Sigmoid colon (tissue), 7 donors: Measurements from ENCODE around the gene LEFTY1. TPM values are rescaled to one million over a fixed set of nuclear protein-coding genes. Genes with fewer than 3 reads are reported as not detected.
"Not testable (repeated sequence)": the region's sequence is repeated elsewhere in the genome, so short reads cannot be mapped to it uniquely, and the experiment has no call there.

Experiments used
- DNase-seq: peaks from one replicate; pipeline ENCODE4 v3.0.0-alpha.2; 2019
- H3K27ac ChIP-seq, 4 donors: fragments of 200-600 bp; sonication (generic); one replicate each; pipeline ENCODE4 v1.5.1; 2016 to 2019; ENCODE audit warnings: mild to moderate bottlenecking in 1 of 4
- H3K27me3 ChIP-seq, 3 donors: fragments of 200-600 bp; sonication (generic); one replicate each; pipeline ENCODE4 v1.5.1; 2019; ENCODE audit warnings: mild to moderate bottlenecking in 1 of 3
- H3K36me3 ChIP-seq, 4 donors: fragments of 200-600 bp; sonication (generic); one replicate each; pipeline ENCODE4 v1.5.1; 2016 to 2019
- H3K4me1 ChIP-seq, 4 donors: fragments of 200-600 bp; sonication (generic); one replicate each; pipeline ENCODE4 v1.5.1; 2017 to 2019
- H3K4me3 ChIP-seq, 4 donors: fragments of 200-600 bp; sonication (generic); one replicate each; pipeline ENCODE4 v1.5.1; 2017 to 2019; ENCODE audit warnings: mild to moderate bottlenecking in 2 of 4, moderate library complexity in 1 of 4
- H3K9me3 ChIP-seq, 4 donors: fragments of 200-600 bp in 3 of 4; sonication (generic) in 3 of 4; one replicate each; pipeline versions ENCODE4 v1.5.1 to v1.6.1; 2013 to 2019
- CTCF ChIP-seq, 4 experiments: fragments of 450-650 bp in 3 of 4; fragments of 200-600 bp in 1 of 4; IDR thresholded peaks; one replicate each; pipeline ENCODE4 v1.5.1; 2016 to 2019; ENCODE audit warnings: antibody characterized with exemption in 4 of 4, mild to moderate bottlenecking in 3 of 4, moderate library complexity in 2 of 4
- EP300 ChIP-seq, 4 donors: sonication (generic); formaldehyde crosslinking; IDR thresholded peaks; one replicate each; pipeline ENCODE4 v1.6.1; 2017; ENCODE audit warnings: antibody characterized with exemption in 4 of 4
- POLR2A ChIP-seq, 2 donors: fragments of 450-650 bp; IDR thresholded peaks; one replicate each; pipeline ENCODE4 v1.6.1; 2016; ENCODE audit warnings: antibody characterized with exemption in 2 of 2, mild to moderate bottlenecking in 2 of 2, moderate library complexity in 2 of 2
- POLR2AphosphoS5 ChIP-seq, 4 donors: sonication (generic); formaldehyde crosslinking; IDR thresholded peaks; one replicate each; pipeline ENCODE4 v1.6.1; 2017; ENCODE audit warnings: antibody characterized with exemption in 4 of 4
- WGBS, 2 donors: extraction: QIAGEN DNeasy Blood & Tissue Kit; methylation state at CpG; one replicate each; pipeline ENCODE4 v1.1.7; 2013; 5-methylcytosine and 5-hydroxymethylcytosine counted together
- intact Hi-C: fragments of 100-400 bp; cut with DNase I; formaldehyde crosslinking; loops from one replicate; pipeline ENCODE4 v1.15.1; 2023
- polyA plus RNA-seq, 3 donors: library from polyadenylated mRNA; stranded (reverse); fragments of 200-250 nt; gene quantifications; one replicate each; pipeline ENCODE4 v1.2.3, GENCODE V29; 2013
- total RNA-seq, 4 donors: library from RNA; depleted of rRNA; stranded (reverse); fragments of >200 nt; gene quantifications; one replicate each; pipeline ENCODE4 v1.1.0, GENCODE V29; 2016
- donor health status: healthy with polysubstance abuse.
- donor health status: Bipolar disorder and iron deficiency.
- donor health status: healthy.

The LEFTY1 gene
- total RNA-seq (not detected), polyA plus RNA-seq (100 to 1,000 TPM in 1 of 3 donors, 10 to 100 TPM in 2; 14.4 to 120 (median 46.2) TPM)

- no peaks in the 10 kb centered on the region for H3K9me3 ChIP-seq
- peak in 1 of 2 donors; percentile 71 for TF ChIP-seq POLR2A (IDR thresholded peaks at IDR 0.05)
- TF ChIP-seq EP300 (IDR thresholded peaks at IDR 0.05) = no peak
- TF ChIP-seq CTCF (IDR thresholded peaks at IDR 0.05) = no peak
- TF ChIP-seq POLR2AphosphoS5 (IDR thresholded peaks at IDR 0.05) = peak in 1 of 4 donors; percentile 45
- 14 to 58% methylated on average over 11 of the region's 11 CpGs for WGBS, 2 donors
Observed at GRCh38 chr1:225888898-225889601, at the start of gene LEFTY1. Gene LEFTY1 (minus strand): TSS chr1:225889146. CDS start chr1:225889066, 80 bp downstream.

GRCh38 chr1:225937048-225937968, 48.4 kb upstream of the LEFTY1 start:
- no peaks in the 10 kb centered on the region for H3K27me3 ChIP-seq
- H3K9me3 ChIP-seq = no peaks in the 10 kb centered on the region
- H3K4me3 ChIP-seq = no peak overlapping the region
- no peak for DNase-seq
- H3K27ac ChIP-seq = no peak overlapping the region
- WGBS, 2 donors = 88 to 92% methylated on average over 21 of the region's 21 CpGs
- peaks cover 0 to 27% (median 17%) of the 10 kb centered on the region in 4 donors for H3K4me1 ChIP-seq
- H3K36me3 ChIP-seq = no peaks in the 10 kb centered on the region
- TF ChIP-seq CTCF (IDR thresholded peaks at IDR 0.05) (no peak), POLR2A (IDR thresholded peaks at IDR 0.05) (no peak), EP300 (IDR thresholded peaks at IDR 0.05) (no peak), POLR2AphosphoS5 (IDR thresholded peaks at IDR 0.05) (no peak)
- intact Hi-C loops = no loop called here

More at GRCh38 chr1:225888898-225889601, at the start of gene LEFTY1:
- no peak within 1 kb of the TSS for H3K27ac ChIP-seq
- H3K27me3 ChIP-seq = no peaks in the 10 kb centered on the region
- H3K4me1 ChIP-seq = peaks cover 0 to 6% (median 0%) of the 10 kb centered on the region in 4 donors
- no peak for DNase-seq
- no peak within 1 kb of the TSS for H3K4me3 ChIP-seq
- intact Hi-C loops = no loop called here
- no peaks in the 10 kb centered on the region for H3K36me3 ChIP-seq

- 77 to 81% methylated on average over 3 of the region's 3 CpGs for WGBS, 2 donors
- no peaks in the 10 kb centered on the region for H3K9me3 ChIP-seq
- no peak for DNase-seq
- H3K4me3 ChIP-seq = no peak overlapping the region
- TF ChIP-seq CTCF (IDR thresholded peaks at IDR 0.05) (no peak), EP300 (IDR thresholded peaks at IDR 0.05) (no peak), POLR2A (IDR thresholded peaks at IDR 0.05) (no peak)
- no peaks in the 10 kb centered on the region for H3K27me3 ChIP-seq
- intact Hi-C loops = no loop called here
- H3K36me3 ChIP-seq = no peaks in the 10 kb centered on the region
- H3K27ac ChIP-seq = no peak overlapping the region
- H3K4me1 ChIP-seq = peaks cover 0 to 21% (median 10%) of the 10 kb centered on the region in 4 donors
Observed at GRCh38 chr1:225936523-225936922, 47.6 kb upstream of the LEFTY1 start.

GRCh38 chr1:225936086-225936485, 47.1 kb upstream of the LEFTY1 start:
- H3K27ac ChIP-seq, H3K9me3 ChIP-seq, H3K4me3 ChIP-seq, H3K27me3 ChIP-seq, H3K36me3 ChIP-seq, DNase-seq, intact Hi-C loops: not testable (repeated sequence)
- peaks cover 0 to 16% (median 6%) of the 10 kb centered on the region in 4 donors for H3K4me1 ChIP-seq
- WGBS, 2 donors = 84 to 90% methylated on average over 8 of the region's 8 CpGs

GRCh38 chr1:225934711-225935110, 45.8 kb upstream of the LEFTY1 start:
- H3K27me3 ChIP-seq = no peaks in the 10 kb centered on the region
- intact Hi-C loops = no loop called here
- TF ChIP-seq POLR2AphosphoS5 (IDR thresholded peaks at IDR 0.05) (no peak), CTCF (IDR thresholded peaks at IDR 0.05) (no peak), POLR2A (IDR thresholded peaks at IDR 0.05) (no peak)

More at GRCh38 chr1:225934711-225935110, 45.8 kb upstream of the LEFTY1 start:
- Histone ChIP-seq H3K36me3 (no peaks in the 10 kb centered on the region), H3K4me1 (peaks cover 0 to 3% (median 0%) of the 10 kb centered on the region in 4 donors), H3K27ac (no peak overlapping the region), H3K4me3 (no peak overlapping the region), H3K9me3 (no peaks in the 10 kb centered on the region)
- no peak for DNase-seq
- 89 to 94% methylated on average over 5 of the region's 5 CpGs for WGBS, 2 donors
